Glutamatergic neuron (in vitro differentiated cells): Measurements from ENCODE around the gene TTC28. TPM values are rescaled to one million over a fixed set of nuclear protein-coding genes. Genes with fewer than 3 reads are reported as not detected.

Experiments used
- DNase-seq: peaks from one replicate; pipeline ENCODE4 v3.0.0; 2022
- H3K27ac Mint-ChIP-seq: one replicate; pipeline ENCODE4 v1.8.0; 2020; ENCODE audit warnings: mild to moderate bottlenecking, mixed read lengths, inconsistent platforms; ENCODE audit not compliant: unreplicated experiment
- H3K27me3 Mint-ChIP-seq: one replicate; pipeline ENCODE4 v1.8.0; 2020; ENCODE audit warnings: mild to moderate bottlenecking, moderate library complexity, mixed read lengths, inconsistent platforms; ENCODE audit not compliant: unreplicated experiment
- H3K36me3 Mint-ChIP-seq: one replicate; pipeline ENCODE4 v1.8.0; 2020; ENCODE audit warnings: mild to moderate bottlenecking, mixed read lengths, inconsistent platforms; ENCODE audit not compliant: unreplicated experiment
- H3K4me1 Mint-ChIP-seq: one replicate; pipeline ENCODE4 v1.8.0; 2020; ENCODE audit warnings: mild to moderate bottlenecking, low read depth, mixed read lengths, inconsistent platforms; ENCODE audit not compliant: unreplicated experiment
- H3K4me3 Mint-ChIP-seq: one replicate; pipeline ENCODE4 v1.8.0; 2020; ENCODE audit warnings: mild to moderate bottlenecking, mixed read lengths, inconsistent platforms; ENCODE audit not compliant: unreplicated experiment
- H3K9me3 Mint-ChIP-seq: one replicate; pipeline ENCODE4 v1.8.0; 2020; ENCODE audit warnings: mild to moderate bottlenecking, moderate library complexity, mixed read lengths, inconsistent platforms; ENCODE audit not compliant: unreplicated experiment
- CTCF ChIP-seq: fragments of 200-600 bp; sonication (generic); IDR thresholded peaks from one replicate; pipeline ENCODE4 v1.5.0; 2021; ENCODE audit not compliant: partially characterized antibody, unreplicated experiment
- total RNA-seq: library from RNA; stranded (reverse); fragmentation: NEBNext Ultra II Directional; extraction: Animal tissue kit (Norgen Biotek cat#: 25700); gene quantifications from one replicate; pipeline ENCODE4 v1.2.1, GENCODE V29; 2021; ENCODE audit not compliant: unreplicated experiment

TTC28 gene
- total RNA-seq, 1 donor from 2014 or later: 55.6 TPM

DNA sequence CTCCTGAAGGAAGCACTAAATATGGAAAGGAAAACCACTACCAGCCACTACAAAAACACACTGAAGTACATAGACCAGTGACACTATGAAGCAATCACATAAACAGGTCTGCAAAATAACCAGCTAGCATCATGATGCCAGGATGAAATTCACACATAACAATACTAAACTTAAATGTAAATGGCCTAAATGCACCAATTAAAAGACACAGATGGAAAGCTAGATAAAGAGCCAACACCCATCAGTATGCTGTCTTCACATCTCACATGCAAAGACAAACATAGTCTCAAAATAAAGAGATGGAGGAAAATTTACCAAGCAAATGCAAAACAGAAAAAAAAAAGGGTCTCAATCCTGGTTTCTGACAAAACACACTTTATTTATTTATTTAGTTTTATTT lies 171.7 kb downstream of the TTC28 start:
- peaks cover 9% of the 10 kb centered on the region for H3K4me1 Mint-ChIP-seq
- no peak for TF ChIP-seq CTCF
- no peak overlapping the region for H3K27ac Mint-ChIP-seq
- H3K27me3 Mint-ChIP-seq: no peaks in the 10 kb centered on the region
- peaks cover 7% of the 10 kb centered on the region for H3K9me3 Mint-ChIP-seq
- H3K36me3 Mint-ChIP-seq: peaks cover 7% of the 10 kb centered on the region
- DNase-seq: no peak
- no peak overlapping the region for H3K4me3 Mint-ChIP-seq

DNA sequence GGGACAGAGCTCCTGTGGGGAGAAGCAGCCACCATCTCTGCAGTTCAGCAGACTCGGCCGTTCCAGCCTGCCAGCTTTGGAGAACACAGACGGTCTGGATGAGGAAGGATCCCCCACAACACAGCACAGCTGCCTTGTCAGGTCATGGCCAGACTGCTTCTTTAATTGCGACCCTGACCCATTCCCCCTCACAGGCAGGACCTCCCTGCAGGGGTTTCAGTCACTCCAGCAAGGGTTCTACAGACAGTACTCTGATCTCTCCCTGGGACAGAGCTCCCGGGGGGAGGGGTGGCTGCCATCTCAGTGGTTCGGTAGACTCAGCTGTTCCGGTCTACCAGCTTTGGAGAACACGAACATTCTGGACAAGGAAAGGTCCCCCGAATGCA lies 173.5 kb downstream of the TTC28 start:
- TF ChIP-seq CTCF: no peak
- Mint-ChIP-seq H3K27ac (no peak overlapping the region), H3K9me3 (peaks cover 7% of the 10 kb centered on the region), H3K4me3 (no peak overlapping the region), H3K27me3 (no peaks in the 10 kb centered on the region), H3K36me3 (peaks cover 7% of the 10 kb centered on the region), H3K4me1 (peaks cover 9% of the 10 kb centered on the region)
- no peak for DNase-seq

GRCh38 chr22:28505416-28506149 lies 174.1 kb downstream of the TTC28 start:
- H3K27me3 Mint-ChIP-seq: no peaks in the 10 kb centered on the region
- peaks cover 7% of the 10 kb centered on the region for H3K36me3 Mint-ChIP-seq
- H3K27ac Mint-ChIP-seq: no peak overlapping the region
- TF ChIP-seq CTCF: no peak
- no peak overlapping the region for H3K4me3 Mint-ChIP-seq
- DNase-seq: no peak
- peaks cover 9% of the 10 kb centered on the region for H3K4me1 Mint-ChIP-seq
- peaks cover 7% of the 10 kb centered on the region for H3K9me3 Mint-ChIP-seq

- H3K27me3 Mint-ChIP-seq: no peaks in the 10 kb centered on the region
- H3K4me1 Mint-ChIP-seq: peaks cover 5% of the 10 kb centered on the region
- H3K36me3 Mint-ChIP-seq: no peaks in the 10 kb centered on the region
- no peak for TF ChIP-seq CTCF
- H3K9me3 Mint-ChIP-seq: no peaks in the 10 kb centered on the region
- DNase-seq: no peak
- no peak overlapping the region for H3K27ac Mint-ChIP-seq
- no peak overlapping the region for H3K4me3 Mint-ChIP-seq
Observed at GRCh38 chr22:28500006-28500405, 179.6 kb downstream of the TTC28 start.

DNA sequence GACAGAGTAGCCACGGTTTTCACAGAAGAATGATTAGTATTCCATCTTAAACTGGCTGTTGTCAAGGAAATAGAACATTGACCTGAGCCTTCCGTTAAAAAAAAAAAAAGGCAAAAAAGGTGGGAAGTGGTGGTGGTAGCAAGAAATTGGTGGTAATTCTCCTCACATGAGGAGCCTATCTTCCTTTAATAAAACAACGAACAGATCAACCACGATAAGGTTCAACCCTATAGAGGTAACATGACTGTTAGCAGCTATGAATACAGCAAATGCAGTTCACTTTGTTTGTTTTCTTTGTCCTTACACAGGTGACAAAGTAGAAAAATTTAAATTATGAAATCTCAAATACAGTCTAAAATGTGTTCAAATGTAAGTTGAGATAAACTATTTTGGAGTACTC lies 181.6 kb downstream of the TTC28 start:
- Mint-ChIP-seq H3K4me3 (no peak overlapping the region), H3K27ac (no peak overlapping the region), H3K36me3 (no peaks in the 10 kb centered on the region), H3K4me1 (no peaks in the 10 kb centered on the region), H3K9me3 (no peaks in the 10 kb centered on the region), H3K27me3 (no peaks in the 10 kb centered on the region)
- no peak for TF ChIP-seq CTCF
- DNase-seq: no peak
